Spleen (tissue), 11 donors: ENCODE results near the gene HOMER1. TPM values are rescaled to one million over a fixed set of nuclear protein-coding genes. Genes with fewer than 3 reads are reported as not detected.

Experiments
- DNase-seq: peaks from one replicate; pipeline ENCODE4 v3.0.0-alpha.2; 2020
- H3K27ac ChIP-seq, 8 donors: fragments of 200-600 bp; sonication (generic) in 7 of 8; 1 replicate in 4 of 8; 2 replicates in 4 of 8; pipeline versions ENCODE4 v1.5.0 to v1.8.0; 2016 to 2021; ENCODE audit warnings: inconsistent platforms in 4 of 8, mild to moderate bottlenecking in 4 of 8, moderate library complexity in 1 of 8
- H3K27me3 ChIP-seq, 7 donors: fragments of 200-600 bp; sonication (generic) in 6 of 7; replicated peaks in 1 of 7; 1 replicate in 4 of 7; 2 replicates in 3 of 7; pipeline versions ENCODE4 v1.5.0 to v1.8.0; 2016 to 2021; ENCODE audit warnings: inconsistent platforms in 3 of 7, mild to moderate bottlenecking in 1 of 7
- H3K36me3 ChIP-seq, 6 donors: fragments of 200-600 bp; sonication (generic) in 5 of 6; 1 replicate in 4 of 6; 2 replicates in 2 of 6; pipeline versions ENCODE4 v1.5.0 to v1.8.0; 2016 to 2021; ENCODE audit warnings: inconsistent platforms in 2 of 6
- H3K4me1 ChIP-seq, 6 donors: fragments of 200-600 bp; sonication (generic) in 5 of 6; 1 replicate in 3 of 6; 2 replicates in 3 of 6; pipeline versions ENCODE4 v1.5.0 to v1.8.0; 2016 to 2021; ENCODE audit warnings: inconsistent platforms in 3 of 6
- H3K4me3 ChIP-seq, 8 donors: fragments of 200-600 bp; sonication (generic) in 7 of 8; 1 replicate in 4 of 8; 2 replicates in 4 of 8; pipeline versions ENCODE4 v1.5.0 to v1.8.0; 2016 to 2021; ENCODE audit warnings: inconsistent platforms in 4 of 8, mild to moderate bottlenecking in 4 of 8, moderate library complexity in 2 of 8
- H3K9me3 ChIP-seq, 8 donors: fragments of 200-600 bp; sonication (generic) in 7 of 8; 1 replicate in 4 of 8; 2 replicates in 4 of 8; pipeline versions ENCODE4 v1.5.0 to v1.8.0; 2016 to 2021; ENCODE audit warnings: inconsistent platforms in 4 of 8
- POLR2A ChIP-seq, 3 donors: fragments of 450-650 bp; IDR thresholded peaks; one replicate each; pipeline ENCODE4 v1.5.1; 2017; ENCODE audit warnings: antibody characterized with exemption in 3 of 3, mild to moderate bottlenecking in 1 of 3
- POLR2AphosphoS5 ChIP-seq, 3 donors: sonication (generic); formaldehyde crosslinking; IDR thresholded peaks; one replicate each; pipeline ENCODE4 v1.5.1; 2017; ENCODE audit warnings: antibody characterized with exemption in 3 of 3
- WGBS, 5 donors: extraction: QIAGEN DNeasy Blood & Tissue Kit in 3 of 5; methylation state at CpG; one replicate each; pipeline versions ENCODE4 v1.1.5 to v1.1.7; 2013 to 2018; 5-methylcytosine and 5-hydroxymethylcytosine counted together
- intact Hi-C: fragments of 100-400 bp; cut with DNase I; formaldehyde crosslinking; loops from one replicate; pipeline ENCODE4 v1.15.0; 2023; ENCODE audit warnings: low total_unique reads
- polyA plus RNA-seq, 3 donors: library from polyadenylated mRNA; stranded (reverse); fragments of 200-250 nt; gene quantifications; one replicate each; pipeline ENCODE4 v1.2.1, GENCODE V29; 2013
- total RNA-seq, 7 donors: library from RNA; depleted of rRNA in 3 of 7; stranded (reverse); fragments of >200 nt in 3 of 7; fragmentation: NEBNext Ultra II Directional in 4 of 7; extraction: Animal tissue kit (Norgen Biotek cat#: 25700) in 4 of 7; gene quantifications; one replicate each; pipeline versions ENCODE4 v1.1.0 to v1.2.1, GENCODE V29; 2016 to 2021
- TF ChIP-seq, protein P1 (sequence below), 11 experiments: fragments of 200-600 bp in 7 of 11; fragments of 450-650 bp in 4 of 11; sonication (generic) in 4 of 11; IDR thresholded peaks in 8 of 11; conservative IDR thresholded peaks in 3 of 11; 1 replicate in 7 of 11; 2 replicates in 4 of 11; pipeline versions ENCODE4 v1.4.0 to v1.8.0; 2016 to 2021; ENCODE audit warnings: antibody characterized with exemption in 11 of 11, inconsistent platforms in 4 of 11, mild to moderate bottlenecking in 1 of 11
- donor health status: healthy with polysubstance abuse.
- donor health status: DM: no; HTN: no; CAD: no; lungs with moderate emphysema.
- donor health status: DM: no; HTN: no; CAD: no.
- donor health status: Bipolar disorder and iron deficiency.
- donor health status: healthy.
- donor health status: DM: no; HTN: no; CAD: no.
- donor health status: DM: yes; HTN: yes; CAD: no.

Gene HOMER1
- total and polyA plus RNA-seq, 10 donors = 0.39 to 5.2 (median 2.4) TPM

DNA sequence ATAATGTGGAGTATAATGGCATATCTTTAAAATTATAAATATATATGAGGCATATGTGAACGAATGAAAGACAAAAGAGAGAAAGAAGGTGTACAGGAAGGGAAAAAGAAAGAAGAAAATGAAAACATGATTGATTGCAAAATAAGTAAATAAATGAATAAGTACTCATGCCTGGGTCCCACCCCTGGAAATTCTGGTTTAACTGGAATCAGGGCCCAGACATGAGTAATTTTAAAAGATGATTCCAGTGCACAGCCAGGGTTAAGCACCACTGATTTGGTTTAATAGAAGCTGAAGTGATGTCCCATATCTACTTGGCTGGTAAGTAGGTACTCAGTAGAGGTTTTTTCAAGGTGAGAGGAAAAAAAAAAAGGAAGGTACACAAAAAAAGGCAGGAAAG is 34.0 kb upstream of the HOMER1 start:
- WGBS, 5 donors = 80 to 100% (median 91%) methylated on average over 1 of the region's 1 CpG
- H3K27me3 ChIP-seq = no peaks in the 10 kb centered on the region
- no peaks in the 10 kb centered on the region for H3K4me1 ChIP-seq
- no peak for DNase-seq
- H3K9me3 ChIP-seq = no peaks in the 10 kb centered on the region
- TF ChIP-seq, protein P1, sequence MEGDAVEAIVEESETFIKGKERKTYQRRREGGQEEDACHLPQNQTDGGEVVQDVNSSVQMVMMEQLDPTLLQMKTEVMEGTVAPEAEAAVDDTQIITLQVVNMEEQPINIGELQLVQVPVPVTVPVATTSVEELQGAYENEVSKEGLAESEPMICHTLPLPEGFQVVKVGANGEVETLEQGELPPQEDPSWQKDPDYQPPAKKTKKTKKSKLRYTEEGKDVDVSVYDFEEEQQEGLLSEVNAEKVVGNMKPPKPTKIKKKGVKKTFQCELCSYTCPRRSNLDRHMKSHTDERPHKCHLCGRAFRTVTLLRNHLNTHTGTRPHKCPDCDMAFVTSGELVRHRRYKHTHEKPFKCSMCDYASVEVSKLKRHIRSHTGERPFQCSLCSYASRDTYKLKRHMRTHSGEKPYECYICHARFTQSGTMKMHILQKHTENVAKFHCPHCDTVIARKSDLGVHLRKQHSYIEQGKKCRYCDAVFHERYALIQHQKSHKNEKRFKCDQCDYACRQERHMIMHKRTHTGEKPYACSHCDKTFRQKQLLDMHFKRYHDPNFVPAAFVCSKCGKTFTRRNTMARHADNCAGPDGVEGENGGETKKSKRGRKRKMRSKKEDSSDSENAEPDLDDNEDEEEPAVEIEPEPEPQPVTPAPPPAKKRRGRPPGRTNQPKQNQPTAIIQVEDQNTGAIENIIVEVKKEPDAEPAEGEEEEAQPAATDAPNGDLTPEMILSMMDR (IDR thresholded peaks at IDR 0.05 in 8 of 11, conservative IDR thresholded peaks at IDR 0.05 in 3 of 11) = no peak
- TF ChIP-seq POLR2A (IDR thresholded peaks at IDR 0.05) (no peak), POLR2AphosphoS5 (IDR thresholded peaks at IDR 0.05) (no peak)
- intact Hi-C loops = no loop called here
- H3K4me3 ChIP-seq = no peak overlapping the region
- H3K27ac ChIP-seq = no peak overlapping the region
- no peaks in the 10 kb centered on the region for H3K36me3 ChIP-seq

DNA sequence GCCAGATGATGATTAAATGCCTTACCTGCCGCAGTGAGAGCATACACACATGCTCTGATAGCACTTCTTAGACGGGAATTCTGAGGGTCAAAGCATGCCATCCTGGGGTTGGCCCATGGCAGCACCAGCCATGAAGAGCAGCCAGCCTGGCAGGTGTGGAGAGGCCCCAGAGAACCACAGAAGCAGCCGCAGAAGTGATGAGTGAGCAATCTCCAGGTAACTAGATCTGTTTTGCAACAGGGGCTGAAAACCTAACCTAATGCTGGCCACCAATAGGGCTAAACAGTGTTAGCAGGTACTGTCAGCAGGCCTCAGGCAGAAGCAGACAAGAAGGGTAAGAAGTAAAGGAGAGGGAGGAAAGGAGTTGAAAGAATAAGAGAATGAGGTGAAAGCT is 33.5 kb upstream of the HOMER1 start:
- no peak overlapping the region for H3K27ac ChIP-seq
- no peaks in the 10 kb centered on the region for H3K27me3 ChIP-seq
- no peak overlapping the region for H3K4me3 ChIP-seq
- H3K9me3 ChIP-seq = no peaks in the 10 kb centered on the region
- WGBS, 5 donors = 88 to 94% (median 92%) methylated on average over 3 of the region's 3 CpGs
- H3K36me3 ChIP-seq = no peaks in the 10 kb centered on the region
- intact Hi-C loops = no loop called here
- DNase-seq = no peak
- H3K4me1 ChIP-seq = no peaks in the 10 kb centered on the region
- no peak for TF ChIP-seq POLR2AphosphoS5 (IDR thresholded peaks at IDR 0.05)
- no peak for TF ChIP-seq POLR2A (IDR thresholded peaks at IDR 0.05)
- TF ChIP-seq, protein P1 (IDR thresholded peaks at IDR 0.05 in 8 of 11, conservative IDR thresholded peaks at IDR 0.05 in 3 of 11) = no peak

DNA sequence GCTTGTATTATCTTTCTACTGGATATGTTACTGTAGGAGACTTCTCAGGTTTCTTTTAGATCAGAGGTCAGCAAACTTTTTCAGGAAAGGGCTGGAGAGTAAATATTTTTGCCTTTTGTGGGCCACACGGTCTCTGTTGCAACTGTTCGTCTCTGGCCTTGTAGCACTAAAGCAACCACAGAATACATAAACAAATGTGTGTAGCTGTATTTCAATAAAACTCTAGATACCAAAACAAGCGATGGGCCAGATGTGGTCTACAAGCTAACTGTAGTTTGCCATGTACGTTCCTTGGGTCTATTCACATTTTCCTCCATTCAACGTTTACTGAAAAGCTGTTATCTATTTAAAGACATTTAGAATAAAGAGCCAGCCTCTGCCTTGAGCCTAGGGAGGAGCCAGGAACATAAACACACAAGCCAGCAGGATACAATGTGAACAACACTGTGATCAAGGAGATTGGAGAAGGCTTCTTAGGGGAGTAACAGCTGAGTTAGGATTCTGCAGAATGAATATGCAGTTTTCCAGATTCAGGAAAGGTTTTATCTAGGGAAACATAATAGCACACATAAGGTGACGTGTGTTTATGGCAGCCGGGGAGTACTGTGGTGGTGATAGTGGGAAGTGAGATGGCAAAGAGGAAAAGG is 33.0 kb upstream of the HOMER1 start:
- no peaks in the 10 kb centered on the region for H3K4me1 ChIP-seq
- H3K9me3 ChIP-seq = no peaks in the 10 kb centered on the region
- DNase-seq = no peak
- TF ChIP-seq POLR2A (IDR thresholded peaks at IDR 0.05) (no peak), POLR2AphosphoS5 (IDR thresholded peaks at IDR 0.05) (no peak)
- TF ChIP-seq, protein P1 (IDR thresholded peaks at IDR 0.05 in 8 of 11, conservative IDR thresholded peaks at IDR 0.05 in 3 of 11) = no peak
- H3K36me3 ChIP-seq = no peaks in the 10 kb centered on the region
- intact Hi-C loops = no loop called here
- 78 to 94% (median 85%) methylated on average over 7 of the region's 7 CpGs for WGBS, 5 donors
- no peak overlapping the region for H3K4me3 ChIP-seq
- no peak overlapping the region for H3K27ac ChIP-seq
- no peaks in the 10 kb centered on the region for H3K27me3 ChIP-seq

DNA sequence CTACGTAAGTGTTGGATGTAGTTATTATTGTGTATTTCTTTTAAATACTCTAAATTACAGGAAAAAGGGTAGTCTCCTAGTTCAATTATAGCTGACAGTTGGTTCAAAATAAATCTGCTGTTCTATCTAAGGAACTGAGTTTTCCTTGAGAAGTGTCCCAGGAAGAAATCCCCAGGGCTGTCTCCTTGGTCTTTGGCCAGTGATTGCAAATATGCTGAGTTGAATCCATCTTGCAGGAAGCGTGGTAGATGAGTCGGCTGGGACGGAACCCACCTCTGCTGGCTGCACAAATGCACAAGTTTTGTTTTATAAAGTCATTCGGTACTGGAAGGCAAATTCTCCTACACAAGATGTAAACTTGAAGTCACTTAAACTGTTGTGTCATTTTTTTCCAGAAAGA is 30.2 kb upstream of the HOMER1 start:
- no peak for DNase-seq
- intact Hi-C loops = no loop called here
- H3K27me3 ChIP-seq = no peaks in the 10 kb centered on the region

More for the DNA sequence above, 30.2 kb upstream of the HOMER1 start:
- Histone ChIP-seq H3K4me1 (no peaks in the 10 kb centered on the region), H3K27ac (no peak overlapping the region), H3K4me3 (no peak overlapping the region), H3K36me3 (no peaks in the 10 kb centered on the region), H3K9me3 (no peaks in the 10 kb centered on the region)
- 78 to 90% (median 86%) methylated on average over 5 of the region's 5 CpGs for WGBS, 5 donors
- TF ChIP-seq POLR2AphosphoS5 (IDR thresholded peaks at IDR 0.05) (no peak), POLR2A (IDR thresholded peaks at IDR 0.05) (no peak)
- TF ChIP-seq, protein P1 (IDR thresholded peaks at IDR 0.05 in 8 of 11, conservative IDR thresholded peaks at IDR 0.05 in 3 of 11) = no peak
